Measurements from ENCODE around the gene DXO. TPM values are rescaled to one million over a fixed set of nuclear protein-coding genes. Genes with fewer than 3 reads are reported as not detected.

The DXO gene
- total and polyA plus RNA-seq, 2 of the 13 experiments (the other 11 are each of a cell fraction or from before 2014, with no cell fraction given) = 18.6 to 26.2 TPM

GRCh38 chr6:31945507-31946369 is 26.2 kb downstream of the DXO start, which contains the start of gene CFB (continued):
- TF ChIP-seq ZNF407 (CRISPR knock-in tag; IDR thresholded peaks at IDR 0.05; ENCODE audit: not compliant biosample characterization) (no peak), ZNF12 (CRISPR knock-in tag; IDR thresholded peaks at IDR 0.05) (no peak), ELF1 (CRISPR knock-in tag; IDR thresholded peaks at IDR 0.05) (peak; percentile 78), MZF1 (CRISPR knock-in tag; IDR thresholded peaks at IDR 0.05; ENCODE audit: borderline replicate concordance) (no peak), KDM4B (CRISPR knock-in tag; IDR thresholded peaks at IDR 0.05) (peak; percentile 13; the same call in 1 of the 2 replicates), PCBP2 (optimal IDR thresholded peaks at IDR 0.05; ENCODE audit: low read depth, low read length, poor library complexity, severe bottlenecking) (no peak), CBX1 (IDR thresholded peaks at IDR 0.05; ENCODE audit: low read depth) (peak; percentile 67), SKI (IDR thresholded peaks at IDR 0.05; ENCODE audit: partially characterized antibody) (peak; percentile 78), MIXL1 (CRISPR knock-in tag; IDR thresholded peaks at IDR 0.05) (peak; percentile 95), ZNF713 (CRISPR knock-in tag; IDR thresholded peaks at IDR 0.05) (0 out of 2 replicates have a peak, but pooled peaks have one; percentile 81), ZNF281 (CRISPR knock-in tag; IDR thresholded peaks at IDR 0.05; ENCODE audit: borderline replicate concordance) (peak; percentile 99), ELK4 (CRISPR knock-in tag; IDR thresholded peaks at IDR 0.05; ENCODE audit: borderline replicate concordance) (no peak), RELA (CRISPR knock-in tag; IDR thresholded peaks at IDR 0.05) (peak; percentile 96), PLSCR1 (CRISPR knock-in tag; IDR thresholded peaks at IDR 0.05; ENCODE audit: borderline replicate concordance) (no peak; the same call in 1 of the 2 replicates)

Measured in HepG2 (cell line).